HEK293 (cell line): ENCODE results near the gene PYCARD.

Experiments used
- ATF2 ChIP-seq: fragments of 450-650 bp; formaldehyde crosslinking; IDR thresholded peaks from 2 replicates; pipeline ENCODE4 v1.5.1; 2016; ENCODE audit warnings: missing biosample characterization, missing genetic modification characterization, low read depth
- BCL11A ChIP-seq: fragments of 450-650 bp; formaldehyde crosslinking; IDR thresholded peaks from 2 replicates; pipeline ENCODE4 v1.5.1; 2016; ENCODE audit warnings: low read depth, missing biosample characterization, missing genetic modification characterization
- BCL11B ChIP-seq: fragments of 450-650 bp; formaldehyde crosslinking; IDR thresholded peaks from 2 replicates; pipeline ENCODE4 v1.5.1; 2016; ENCODE audit warnings: low read depth, missing biosample characterization, missing genetic modification characterization
- CTCF ChIP-seq: fragments of 450-650 bp; formaldehyde crosslinking; IDR thresholded peaks from 2 replicates; pipeline ENCODE4 v1.5.1; 2016; ENCODE audit warnings: missing biosample characterization, missing genetic modification characterization
- HOXA7 ChIP-seq: sonication (generic); formaldehyde crosslinking; IDR thresholded peaks from 2 replicates; pipeline ENCODE4 v1.8.1; 2022; ENCODE audit warnings: missing genetic modification reagents, borderline replicate concordance
- KLF17 ChIP-seq: fragments of 450-650 bp; formaldehyde crosslinking; IDR thresholded peaks from 2 replicates; pipeline ENCODE4 v1.5.1; 2016; ENCODE audit warnings: missing biosample characterization, missing genetic modification characterization
- MZF1 ChIP-seq: fragments of 450-650 bp; formaldehyde crosslinking; IDR thresholded peaks from 2 replicates; pipeline ENCODE4 v1.5.1; 2017; ENCODE audit warnings: missing biosample characterization, missing genetic modification characterization, borderline replicate concordance
- PRDM2 ChIP-seq: fragments of 450-650 bp; formaldehyde crosslinking; IDR thresholded peaks from 2 replicates; pipeline ENCODE4 v1.5.1; 2016; ENCODE audit warnings: missing biosample characterization, missing genetic modification characterization, borderline replicate concordance
- ZBTB48 ChIP-seq: fragments of 450-650 bp; formaldehyde crosslinking; IDR thresholded peaks from 2 replicates; pipeline ENCODE4 v1.5.1; 2016; ENCODE audit warnings: missing biosample characterization, missing genetic modification characterization
- ZNF10 ChIP-seq: fragments of 450-650 bp; formaldehyde crosslinking; IDR thresholded peaks from 2 replicates; pipeline ENCODE4 v1.5.1; 2017; ENCODE audit warnings: missing biosample characterization, missing genetic modification characterization
- ZNF174 ChIP-seq: fragments of 450-650 bp; formaldehyde crosslinking; IDR thresholded peaks from 2 replicates; pipeline ENCODE4 v1.5.0; 2017; ENCODE audit warnings: missing biosample characterization, mild to moderate bottlenecking, missing genetic modification characterization
- ZNF18 ChIP-seq: fragments of 450-650 bp; formaldehyde crosslinking; IDR thresholded peaks from 2 replicates; pipeline ENCODE4 v1.5.1; 2016; ENCODE audit warnings: missing biosample characterization, missing genetic modification characterization
- ZNF2 ChIP-seq: fragments of 450-650 bp; formaldehyde crosslinking; IDR thresholded peaks from 2 replicates; pipeline ENCODE4 v1.5.1; 2016; ENCODE audit warnings: missing biosample characterization, missing genetic modification characterization
- ZNF26 ChIP-seq: fragments of 450-650 bp; formaldehyde crosslinking; IDR thresholded peaks from 2 replicates; pipeline ENCODE4 v1.5.1; 2016; ENCODE audit warnings: missing biosample characterization, missing genetic modification characterization
- ZNF274 ChIP-seq, 2 experiments: fragments of 200-500 bp in 1 of 2; fragments of 450-650 bp in 1 of 2; sonication (Bioruptor generic) in 1 of 2; formaldehyde crosslinking in 1 of 2; IDR thresholded peaks; 2 replicates each; pipeline versions ENCODE4 v1.5.1 to v1.6.1; 2014 to 2016; ENCODE audit warnings: borderline replicate concordance in 1 of 2, inconsistent platforms in 1 of 2, low read length in 1 of 2, missing biosample characterization in 1 of 2, missing genetic modification characterization in 1 of 2
- ZNF302 ChIP-seq: fragments of 450-650 bp; formaldehyde crosslinking; IDR thresholded peaks from 2 replicates; pipeline ENCODE4 v1.5.1; 2016; ENCODE audit warnings: missing biosample characterization, missing genetic modification characterization, low read depth
- ZNF335 ChIP-seq: fragments of 450-650 bp; formaldehyde crosslinking; conservative IDR thresholded peaks from 2 replicates; pipeline ENCODE4 v1.5.1; 2016; ENCODE audit warnings: missing biosample characterization, missing genetic modification characterization
- ZNF37A ChIP-seq: fragments of 450-650 bp; IDR thresholded peaks from 2 replicates; pipeline ENCODE4 v1.5.1; 2018; ENCODE audit warnings: missing biosample characterization, missing genetic modification characterization
- ZNF473 ChIP-seq: fragments of 450-650 bp; formaldehyde crosslinking; IDR thresholded peaks from 2 replicates; pipeline ENCODE4 v1.5.1; 2017; ENCODE audit warnings: missing biosample characterization, missing genetic modification characterization
- ZNF639 ChIP-seq: fragments of 450-650 bp; formaldehyde crosslinking; IDR thresholded peaks from 2 replicates; pipeline ENCODE4 v1.5.1; 2016; ENCODE audit warnings: missing biosample characterization, missing genetic modification characterization
- ZNF768 ChIP-seq: fragments of 450-650 bp; formaldehyde crosslinking; IDR thresholded peaks from 2 replicates; pipeline ENCODE4 v1.5.1; 2018; ENCODE audit warnings: missing biosample characterization, mild to moderate bottlenecking, missing genetic modification characterization
- ZNF777 ChIP-seq: fragments of 450-650 bp; formaldehyde crosslinking; IDR thresholded peaks from 2 replicates; pipeline ENCODE4 v1.5.1; 2017; ENCODE audit warnings: missing biosample characterization, missing genetic modification characterization, borderline replicate concordance
- ZNF843 ChIP-seq: fragments of 450-650 bp; formaldehyde crosslinking; IDR thresholded peaks from 2 replicates; pipeline ENCODE4 v1.5.1; 2016; ENCODE audit warnings: missing biosample characterization, missing genetic modification characterization

Gene PYCARD

GRCh38 chr16:31215287-31216162, 13.0 kb upstream of the PYCARD start (continued):
- TF ChIP-seq ZNF18 (tag by site-specific recombination), result no peak
- TF ChIP-seq ZNF302 (tag by site-specific recombination), result no peak
- no peak for TF ChIP-seq HOXA7 (CRISPR knock-in tag)
- no peak for TF ChIP-seq ZNF274 (IDR thresholded peaks at IDR 0.05; ENCODE audit: low read length)
- TF ChIP-seq ZNF274 (tag by site-specific recombination; IDR thresholded peaks at IDR 0.05; ENCODE audit: borderline replicate concordance), result no peak
- TF ChIP-seq BCL11A (tag by site-specific recombination), result no peak
- 0 out of 2 replicates have a peak, but pooled peaks have one; percentile 74 for TF ChIP-seq ZNF777
- no peak; the same call in 1 of the 2 replicates for TF ChIP-seq ZNF843 (tag by site-specific recombination)
- peak; percentile 21; the same call in 1 of the 2 replicates for TF ChIP-seq ZNF2 (tag by site-specific recombination)
- TF ChIP-seq MZF1 (tag by site-specific recombination), result no peak
- TF ChIP-seq ZNF37A (tag by site-specific recombination), result no peak
- no peak for TF ChIP-seq ZNF639 (tag by site-specific recombination)
- TF ChIP-seq KLF17 (tag by site-specific recombination), result peak; percentile 88
- TF ChIP-seq PRDM2 (tag by site-specific recombination), result no peak
- TF ChIP-seq ZNF335, result peak; percentile 77
- 0 out of 2 replicates have a peak, but pooled peaks have one; percentile 10 for TF ChIP-seq CTCF (tag by site-specific recombination)
- no peak for TF ChIP-seq ZNF473 (tag by site-specific recombination)
- peak; percentile 88; the same call in 1 of the 2 replicates for TF ChIP-seq ZBTB48 (tag by site-specific recombination)
- TF ChIP-seq ZNF26 (tag by site-specific recombination), result no peak
- no peak for TF ChIP-seq ATF2 (tag by site-specific recombination)
- TF ChIP-seq ZNF768 (tag by site-specific recombination), result no peak
- no peak for TF ChIP-seq ZNF174
- no peak for TF ChIP-seq BCL11B (tag by site-specific recombination)
- peak; percentile 98 for TF ChIP-seq ZNF10 (tag by site-specific recombination)
